NOMO-1 (cell line): Measurements from ENCODE around the gene QPCTL.

Source experiments
- DNase-seq, 2 experiments: peaks; one replicate each; lab custom pipeline; 2025; ENCODE audit not compliant: unreplicated experiment in 2 of 2; lab: John Stamatoyannopoulos, UW

The QPCTL gene

DNA sequence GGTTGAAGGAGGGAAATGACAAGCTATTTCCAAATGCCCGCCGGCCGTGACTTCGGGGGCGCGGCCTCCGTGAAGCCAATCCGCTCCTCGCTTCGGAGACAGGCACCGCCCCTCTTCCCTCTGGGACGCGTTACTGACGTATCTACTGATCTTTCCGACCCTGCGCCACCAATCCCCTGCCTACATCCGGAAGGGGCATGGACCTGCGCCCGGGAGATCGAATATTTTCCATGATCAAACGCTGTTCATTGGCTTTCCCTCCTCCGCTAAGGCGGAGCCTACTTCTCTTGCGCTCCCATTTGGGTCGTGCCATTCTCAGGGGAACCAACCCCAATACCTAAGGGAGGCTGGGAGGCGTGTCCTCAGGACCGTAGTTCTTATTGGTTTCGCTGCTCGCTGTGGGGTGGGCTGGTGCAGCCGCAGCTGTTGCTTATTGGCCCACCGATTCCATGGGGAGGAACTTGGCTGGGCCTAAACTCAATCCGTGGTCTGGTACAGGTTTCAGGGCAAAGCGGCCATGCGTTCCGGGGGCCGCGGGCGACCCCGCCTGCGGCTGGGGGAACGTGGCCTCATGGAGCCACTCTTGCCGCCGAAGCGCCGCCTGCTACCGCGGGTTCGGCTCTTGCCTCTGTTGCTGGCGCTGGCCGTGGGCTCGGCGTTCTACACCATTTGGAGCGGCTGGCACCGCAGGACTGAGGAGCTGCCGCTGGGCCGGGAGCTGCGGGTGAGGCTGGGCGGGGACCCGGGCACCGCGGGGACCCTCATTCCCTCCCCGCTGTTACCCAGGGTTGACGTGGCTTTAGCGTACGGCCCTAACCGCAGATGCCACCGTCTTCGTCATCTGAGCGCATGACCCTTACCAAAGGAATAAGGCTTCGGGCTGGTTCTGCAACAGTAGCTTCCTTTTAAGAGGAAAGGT, at the start of gene QPCTL:
Gene QPCTL (plus strand): TSS at position 480 of the 919 bp plus-strand sequence. CDS start 38 bp downstream, at position 518.
- peak; percentile 100 for DNase-seq

GRCh38 chr19:45643024-45643926, 49.2 kb upstream of the QPCTL start:
- DNase-seq: peak; percentile 72 to 82

DNA sequence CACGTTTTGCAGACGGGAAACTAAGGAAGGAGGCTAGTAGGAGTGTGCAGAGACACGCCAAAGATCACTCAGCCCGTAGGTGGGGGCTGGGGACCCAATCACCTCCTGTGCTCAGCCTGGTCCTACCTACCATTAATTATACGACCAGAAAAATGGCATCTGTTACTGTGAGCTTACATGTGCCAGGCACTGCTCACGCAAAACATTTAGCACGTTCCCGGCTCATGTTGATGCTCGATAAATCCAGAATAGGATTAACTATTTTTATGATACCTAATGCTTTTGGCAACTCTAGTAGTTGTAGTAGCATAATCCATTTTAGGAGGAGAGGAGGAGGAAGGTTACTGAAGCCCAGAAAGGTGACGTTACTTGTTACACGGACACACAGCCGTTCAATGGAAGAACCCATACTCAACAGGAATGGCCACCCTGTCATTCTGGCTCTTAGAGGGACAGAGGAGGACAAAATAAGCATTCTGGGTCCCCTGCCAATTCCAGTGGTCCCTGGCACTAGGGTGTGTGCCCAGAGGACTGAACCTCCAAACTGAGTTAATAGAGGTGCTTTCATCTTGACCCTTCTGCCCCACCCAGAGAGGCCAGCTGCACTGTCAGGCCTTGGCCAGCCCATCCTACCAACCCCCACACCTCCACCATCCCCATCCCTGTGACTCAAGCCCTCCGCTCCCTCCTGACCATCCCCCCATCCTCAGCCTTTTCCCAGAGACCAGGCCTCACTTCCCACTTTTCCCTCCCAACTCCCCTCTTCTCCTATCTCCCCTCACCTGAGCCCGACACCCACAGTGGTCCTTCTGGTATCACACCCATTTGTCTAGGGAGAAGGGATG, 48.3 kb upstream of the QPCTL start:
- DNase-seq: no peak

GRCh38 chr19:45645068-45645630, 47.3 kb upstream of the QPCTL start:
- no peak for DNase-seq

DNA sequence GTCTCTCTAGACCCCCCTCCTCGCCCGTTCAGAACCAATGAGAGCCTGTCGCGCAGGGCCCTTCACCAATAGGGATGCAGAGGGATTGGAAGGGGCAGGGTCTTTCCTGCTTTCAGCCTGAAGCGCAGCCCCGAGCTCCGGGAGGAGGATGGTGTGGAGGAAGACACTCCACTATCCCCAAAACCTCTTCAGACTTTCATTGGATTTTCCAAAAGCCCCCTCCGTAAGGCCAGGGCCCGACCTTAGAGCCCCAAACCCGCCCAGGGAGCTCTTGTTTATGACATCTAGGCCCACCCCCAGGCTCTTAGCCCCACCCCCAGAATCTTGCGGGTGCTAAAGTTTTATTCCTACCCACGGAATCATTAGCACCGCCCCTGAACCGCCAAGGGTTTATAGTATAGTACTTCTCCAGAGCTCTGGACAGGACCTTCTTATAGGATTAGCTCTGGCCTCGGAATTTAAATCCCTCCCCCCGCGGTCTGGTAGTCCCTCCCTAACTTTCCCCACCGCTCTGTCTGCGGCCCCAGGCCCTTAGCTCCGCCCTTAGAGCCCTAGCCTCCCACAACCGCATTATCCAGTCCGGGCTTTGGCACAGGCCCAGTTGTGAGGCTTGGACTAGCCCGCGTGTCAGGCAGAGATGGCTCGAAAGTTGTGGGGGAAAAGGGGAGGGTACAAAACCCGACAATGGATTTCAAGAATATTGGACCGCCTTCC, 46.7 kb upstream of the QPCTL start:
- peak in 1 of 2 experiments; percentile 43 for DNase-seq

DNA sequence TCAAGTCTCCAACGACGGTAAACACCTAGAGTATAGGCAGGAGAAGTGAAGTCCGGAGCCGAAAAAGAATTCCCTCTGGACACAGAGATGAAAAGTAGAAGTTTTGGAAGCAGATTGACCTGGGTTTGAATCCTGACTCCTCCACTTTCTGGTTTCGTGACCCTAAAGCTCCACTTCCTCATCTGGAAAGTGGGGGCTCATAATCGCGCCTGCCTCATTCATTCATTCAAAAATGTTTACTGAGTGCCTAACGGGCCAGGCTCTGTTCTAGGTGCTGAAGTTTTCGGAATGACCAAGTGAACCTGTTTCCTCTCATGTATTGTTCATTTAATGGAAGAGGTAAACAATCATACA, 46.1 kb upstream of the QPCTL start:
- DNase-seq: no peak

GRCh38 chr19:45650722-45651121, 41.7 kb upstream of the QPCTL start:
- no peak for DNase-seq

GRCh38 chr19:45653634-45654033, 38.8 kb upstream of the QPCTL start:
- no peak for DNase-seq

- no peak for DNase-seq
Observed at GRCh38 chr19:45655073-45655472, 37.4 kb upstream of the QPCTL start.

DNA sequence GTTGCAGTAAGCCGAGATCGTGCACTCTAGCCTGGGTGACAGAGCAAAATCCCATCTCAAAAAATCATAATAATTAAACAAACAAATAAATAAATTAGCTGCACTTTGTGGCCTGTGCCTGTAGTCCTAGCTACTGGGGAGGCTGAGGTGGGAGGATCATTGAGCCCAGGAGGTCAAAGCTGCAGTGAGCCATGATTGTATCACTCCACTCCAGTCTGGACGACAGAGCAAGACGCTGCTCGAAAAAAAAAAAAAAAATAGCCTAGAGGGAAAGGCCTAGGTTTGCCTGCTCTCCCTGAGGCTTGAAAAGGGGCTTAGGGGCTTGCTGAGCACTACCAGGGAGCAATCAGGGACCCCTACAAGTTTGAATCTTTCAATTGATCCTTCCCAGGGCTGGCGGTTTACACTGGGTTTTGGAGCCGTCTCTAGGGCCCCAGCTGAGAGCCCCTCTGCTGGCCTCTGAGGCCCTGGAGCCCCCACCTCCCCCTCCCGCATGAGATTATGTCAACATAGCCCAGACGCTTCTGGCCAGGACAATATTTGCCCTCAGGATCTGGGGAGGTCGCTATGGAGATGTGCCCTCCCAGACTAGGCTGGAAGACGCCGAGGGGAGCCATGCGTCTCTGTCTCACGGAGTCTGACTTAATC, 34.8 kb upstream of the QPCTL start:
- no peak for DNase-seq

DNA sequence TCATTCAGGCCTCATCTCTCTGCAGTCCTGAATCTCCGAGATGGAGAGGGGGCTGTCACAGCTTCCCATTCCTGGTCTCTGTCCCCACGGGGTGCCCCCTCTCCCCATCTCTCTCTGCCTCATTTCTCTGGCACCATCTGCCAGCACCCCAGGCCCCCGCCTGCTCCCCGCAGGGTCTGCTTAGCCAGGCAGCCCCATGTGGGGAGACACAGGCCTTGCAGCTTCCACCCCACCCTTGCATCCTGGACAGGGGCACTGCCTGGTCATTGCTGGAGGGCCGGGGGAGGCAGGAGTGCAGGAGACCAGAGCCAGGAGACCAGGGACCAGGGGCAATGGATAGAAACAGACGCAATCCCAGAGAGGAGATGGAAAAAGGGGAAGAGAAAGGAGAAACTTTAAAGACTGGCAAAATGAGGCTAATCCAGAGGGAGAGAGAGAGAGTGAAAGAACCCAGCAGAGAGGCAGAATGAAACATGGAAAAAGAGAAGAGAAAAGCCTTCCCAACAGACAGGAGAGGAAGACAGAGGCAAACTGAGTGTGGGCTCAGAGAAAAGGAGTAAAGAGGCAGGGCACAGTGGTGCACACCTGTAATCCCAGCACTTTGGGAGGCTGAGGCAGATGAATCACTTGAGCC, 33.3 kb upstream of the QPCTL start:
- no peak for DNase-seq

GRCh38 chr19:45660636-45661035, 31.8 kb upstream of the QPCTL start:
- DNase-seq: no peak

- DNase-seq: no peak
Observed at GRCh38 chr19:45663800-45664199, 28.7 kb upstream of the QPCTL start.

DNA sequence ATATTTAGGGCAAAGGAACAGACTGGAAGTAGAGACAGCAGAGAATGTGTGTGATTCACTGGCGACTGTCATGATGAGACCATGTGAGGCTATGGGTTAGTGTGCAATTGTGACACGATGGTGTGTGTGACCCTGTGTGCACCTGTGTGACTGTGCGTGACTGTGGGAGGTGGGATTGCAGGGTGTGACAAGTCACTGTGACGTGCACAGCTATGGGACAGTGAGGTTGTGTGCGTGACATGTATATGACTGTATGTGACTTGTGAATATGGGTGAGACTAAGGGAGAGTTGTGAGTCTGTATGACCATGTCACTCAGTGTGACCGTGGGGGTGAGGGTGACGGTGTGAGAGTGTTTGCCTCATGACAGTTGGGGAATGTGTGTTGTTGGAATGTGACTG, 27.9 kb upstream of the QPCTL start:
- no peak for DNase-seq

- DNase-seq: peak; percentile 28 to 46
Observed at GRCh38 chr19:45667620-45668341, 24.7 kb upstream of the QPCTL start, which contains the start of gene GIPR. Gene GIPR, plus strand, starts transcription at chr19:45668221. Its CDS starts 1,300 bp downstream, at chr19:45669521.

GRCh38 chr19:45668342-45668871, 24.1 kb upstream of the QPCTL start:
- DNase-seq: peak; percentile 32 to 67

- peak; percentile 8 to 19 for DNase-seq
Observed at GRCh38 chr19:45670670-45671453, 21.6 kb upstream of the QPCTL start.
